ENCODE results near the gene IGFBPL1.
"Not testable (repeated sequence)": the region's sequence is repeated elsewhere in the genome, so short reads cannot be mapped to it uniquely, and the experiment has no call there.

IGFBPL1 gene

DNA sequence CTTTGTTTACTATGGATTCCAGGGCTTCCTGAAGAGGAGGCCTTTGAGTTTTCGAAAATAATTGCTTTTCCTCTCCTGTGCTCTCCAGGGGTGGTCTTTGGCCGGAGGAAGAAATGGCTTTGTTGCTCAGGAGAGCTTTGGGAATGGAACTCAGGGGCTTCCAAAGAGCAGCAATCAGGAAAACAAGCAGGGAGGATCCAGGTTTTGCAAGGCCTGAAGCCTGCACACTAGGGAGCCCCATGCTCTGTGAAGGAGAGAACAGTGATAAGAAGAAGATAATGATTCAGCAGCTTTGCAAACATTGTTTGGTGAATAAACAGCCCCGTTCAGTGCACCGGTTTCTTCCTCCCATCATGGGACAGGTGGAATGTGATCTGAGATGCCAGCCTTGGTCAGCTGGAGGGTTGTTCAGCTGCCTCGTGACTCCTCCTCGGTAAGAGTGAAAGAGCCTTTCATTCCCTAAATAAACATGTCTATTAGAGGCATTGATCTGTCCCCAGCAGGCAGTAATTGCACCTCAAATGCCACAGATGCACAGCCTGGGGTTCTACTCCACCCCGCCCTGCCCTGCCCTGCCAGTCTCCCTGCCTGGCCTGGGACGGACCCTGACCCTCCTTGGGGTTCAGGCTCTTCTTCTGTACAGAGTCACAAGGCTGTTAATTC, 43.3 kb downstream of the IGFBPL1 start:
- Histone ChIP-seq H3K27me3 (ENCODE audit: control insufficient read depth, insufficient read depth, low read length) (no peaks in the 10 kb centered on the region), H3K4me1 (peaks cover 6% of the 10 kb centered on the region), H3K36me3 (ENCODE audit: control insufficient read depth, insufficient read depth, low read length) (no peaks in the 10 kb centered on the region), H3K4me3 (ENCODE audit: low read depth, low read length) (no peak overlapping the region), H3K9me3 (ENCODE audit: control insufficient read depth, low read length) (no peaks in the 10 kb centered on the region), H2AFZ (peak overlapping the region; percentile 83), H3K27ac (peak overlapping the region; percentile 32), H3K4me2 (ENCODE audit: low read length) (no peak overlapping the region), H3K79me2 (no peaks in the 10 kb centered on the region), H3K9ac (no peak overlapping the region)
- TF ChIP-seq, protein P1, sequence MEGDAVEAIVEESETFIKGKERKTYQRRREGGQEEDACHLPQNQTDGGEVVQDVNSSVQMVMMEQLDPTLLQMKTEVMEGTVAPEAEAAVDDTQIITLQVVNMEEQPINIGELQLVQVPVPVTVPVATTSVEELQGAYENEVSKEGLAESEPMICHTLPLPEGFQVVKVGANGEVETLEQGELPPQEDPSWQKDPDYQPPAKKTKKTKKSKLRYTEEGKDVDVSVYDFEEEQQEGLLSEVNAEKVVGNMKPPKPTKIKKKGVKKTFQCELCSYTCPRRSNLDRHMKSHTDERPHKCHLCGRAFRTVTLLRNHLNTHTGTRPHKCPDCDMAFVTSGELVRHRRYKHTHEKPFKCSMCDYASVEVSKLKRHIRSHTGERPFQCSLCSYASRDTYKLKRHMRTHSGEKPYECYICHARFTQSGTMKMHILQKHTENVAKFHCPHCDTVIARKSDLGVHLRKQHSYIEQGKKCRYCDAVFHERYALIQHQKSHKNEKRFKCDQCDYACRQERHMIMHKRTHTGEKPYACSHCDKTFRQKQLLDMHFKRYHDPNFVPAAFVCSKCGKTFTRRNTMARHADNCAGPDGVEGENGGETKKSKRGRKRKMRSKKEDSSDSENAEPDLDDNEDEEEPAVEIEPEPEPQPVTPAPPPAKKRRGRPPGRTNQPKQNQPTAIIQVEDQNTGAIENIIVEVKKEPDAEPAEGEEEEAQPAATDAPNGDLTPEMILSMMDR (IDR thresholded peaks at IDR 0.05): no peak

DNA sequence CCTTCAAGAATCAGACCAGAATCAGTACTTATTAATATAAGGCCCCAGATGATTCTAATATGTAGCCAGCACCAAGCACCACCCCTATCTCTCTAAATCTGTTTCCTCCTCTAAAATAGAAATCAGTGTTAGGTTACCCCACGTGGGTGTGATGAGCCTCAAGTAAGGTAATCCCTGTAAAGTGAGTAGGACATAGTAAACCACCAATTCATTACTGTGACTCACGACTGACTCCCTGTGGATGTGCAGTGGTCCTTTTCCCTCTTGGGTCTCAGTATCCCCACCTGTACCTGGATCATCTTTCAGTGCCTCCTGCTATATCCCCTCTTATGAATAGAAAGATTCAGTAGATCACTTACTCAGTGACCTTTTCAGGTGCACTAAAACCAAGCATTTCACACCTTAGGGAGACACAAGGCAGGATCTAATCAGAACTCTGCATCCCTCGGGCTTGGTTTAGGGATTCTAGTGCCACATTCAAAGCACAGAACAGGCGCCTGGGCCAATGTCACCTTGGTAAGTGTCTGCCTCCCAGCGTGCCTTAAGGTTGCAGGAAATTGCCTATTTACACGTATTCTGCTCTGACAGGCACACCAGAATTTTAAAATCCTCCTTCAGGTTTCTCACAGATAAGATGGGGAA, 43.9 kb downstream of the IGFBPL1 start:
- TF ChIP-seq, protein P1 (IDR thresholded peaks at IDR 0.05): no peak
- Histone ChIP-seq H3K79me2 (no peaks in the 10 kb centered on the region), H3K27me3 (ENCODE audit: control insufficient read depth, insufficient read depth, low read length) (no peaks in the 10 kb centered on the region), H3K36me3 (ENCODE audit: control insufficient read depth, insufficient read depth, low read length) (no peaks in the 10 kb centered on the region), H3K4me1 (peaks cover 6% of the 10 kb centered on the region), H3K4me3 (ENCODE audit: low read depth, low read length) (no peak overlapping the region), H3K27ac (peak overlapping the region; percentile 32), H3K9ac (no peak overlapping the region), H2AFZ (peak overlapping the region; percentile 83), H3K9me3 (ENCODE audit: control insufficient read depth, low read length) (no peaks in the 10 kb centered on the region), H3K4me2 (ENCODE audit: low read length) (no peak overlapping the region)

DNA sequence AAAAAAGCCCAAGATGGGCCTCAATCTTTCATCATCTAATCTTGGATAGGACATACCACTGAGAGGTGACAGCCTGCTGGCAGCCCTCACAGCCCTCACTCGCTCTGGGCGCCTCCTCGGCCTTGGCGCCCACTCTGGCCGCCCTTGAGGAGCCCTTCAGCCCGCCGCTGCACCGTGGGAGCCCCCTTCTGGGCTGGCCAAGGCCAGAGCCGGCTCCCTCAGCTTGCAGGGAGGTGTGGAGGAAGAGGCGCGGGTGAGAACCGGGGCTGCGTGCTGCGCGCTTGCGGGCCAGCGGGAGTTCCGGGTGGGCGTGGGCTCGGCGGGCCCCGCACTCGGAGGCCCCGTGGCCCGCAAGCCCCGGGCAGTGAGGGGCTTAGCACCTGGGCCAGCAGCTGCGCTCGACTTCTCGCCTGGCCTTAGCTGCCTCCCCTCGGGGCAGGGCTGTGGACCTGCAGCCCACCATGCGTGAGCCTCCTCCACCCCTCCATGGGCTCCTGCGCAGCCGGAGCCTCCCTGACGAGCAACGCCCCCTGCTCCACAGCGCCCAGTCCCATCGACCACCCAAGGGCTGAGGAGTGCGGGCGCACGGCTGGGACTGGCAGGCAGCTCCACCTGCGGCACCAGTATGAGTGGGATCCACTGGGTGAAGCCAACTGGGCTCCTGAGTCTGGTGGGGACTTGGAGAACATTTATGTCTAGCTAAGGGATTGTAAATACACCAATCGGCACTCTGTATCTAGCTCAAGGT, 46.7 kb downstream of the IGFBPL1 start:
- not testable (repeated sequence) for H3K4me3 ChIP-seq (ENCODE audit: low read depth, low read length); H3K36me3 ChIP-seq (ENCODE audit: control insufficient read depth, insufficient read depth, low read length); H3K4me2 ChIP-seq (ENCODE audit: low read length); H3K27me3 ChIP-seq (ENCODE audit: control insufficient read depth, insufficient read depth, low read length); H3K9ac ChIP-seq; H3K79me2 ChIP-seq; H2AFZ ChIP-seq; H3K9me3 ChIP-seq (ENCODE audit: control insufficient read depth, low read length); H3K4me1 ChIP-seq; H3K27ac ChIP-seq

DNA sequence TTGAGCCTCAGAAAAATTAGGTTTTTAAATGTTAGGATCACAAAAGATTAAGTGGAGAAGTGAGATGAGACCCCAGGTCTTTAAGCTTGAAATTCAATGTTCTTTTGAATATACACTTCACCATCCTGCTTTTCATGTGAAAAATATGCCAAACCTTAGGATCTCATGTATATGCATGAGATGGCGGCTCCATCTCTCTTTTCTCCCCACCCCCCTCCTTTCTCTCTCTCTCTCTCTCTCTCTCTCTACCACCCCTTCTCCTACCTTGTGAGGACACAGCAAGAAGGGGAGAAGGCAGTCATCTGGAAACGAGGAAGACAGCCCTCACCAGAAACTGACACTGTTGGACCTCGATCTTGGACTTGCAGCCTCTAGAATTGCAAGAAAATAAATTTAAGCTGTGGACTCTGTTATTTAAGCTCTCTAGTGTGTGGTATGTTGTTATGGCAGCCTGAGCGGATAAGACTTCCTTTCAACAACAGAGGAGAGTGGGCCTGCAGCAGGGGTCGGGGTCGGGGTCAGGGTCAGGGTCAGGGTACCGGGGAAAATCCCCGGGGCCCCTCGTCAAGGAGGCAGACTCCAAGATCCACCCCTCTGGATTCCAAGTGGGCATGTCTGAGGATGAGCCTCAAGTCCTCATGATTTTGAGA, 48.1 kb downstream of the IGFBPL1 start:
- no peaks in the 10 kb centered on the region for H3K9me3 ChIP-seq (ENCODE audit: control insufficient read depth, low read length)
- H2AFZ ChIP-seq: no peak overlapping the region
- no peak overlapping the region for H3K4me2 ChIP-seq (ENCODE audit: low read length)
- no peak overlapping the region for H3K27ac ChIP-seq
- TF ChIP-seq, protein P1 (IDR thresholded peaks at IDR 0.05): no peak
- H3K9ac ChIP-seq: no peak overlapping the region
- H3K27me3 ChIP-seq (ENCODE audit: control insufficient read depth, insufficient read depth, low read length): no peaks in the 10 kb centered on the region
- H3K79me2 ChIP-seq: no peaks in the 10 kb centered on the region
- H3K4me1 ChIP-seq: peaks cover 6% of the 10 kb centered on the region
- no peak overlapping the region for H3K4me3 ChIP-seq (ENCODE audit: low read depth, low read length)
- H3K36me3 ChIP-seq (ENCODE audit: control insufficient read depth, insufficient read depth, low read length): no peaks in the 10 kb centered on the region

DNA sequence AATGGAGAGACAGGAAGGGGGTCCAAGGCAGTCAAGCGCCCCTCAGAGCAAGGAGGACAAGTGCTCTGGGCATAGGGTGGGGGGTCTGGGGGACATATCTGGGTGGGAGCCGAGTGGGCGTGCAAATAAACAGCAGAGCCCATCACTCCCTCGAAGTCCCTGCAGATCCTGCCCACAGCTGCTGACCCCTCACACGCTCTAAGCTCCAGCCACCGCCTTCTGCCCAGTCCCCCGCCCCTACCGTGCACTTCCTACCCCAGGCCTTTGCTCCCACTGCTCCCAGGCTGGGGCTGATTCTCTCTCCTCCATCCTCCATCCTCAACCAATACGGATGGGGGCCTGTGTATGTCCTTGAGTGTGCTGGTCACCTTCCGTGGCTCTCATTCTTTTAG, 48.7 kb downstream of the IGFBPL1 start:
- no peak overlapping the region for H3K9ac ChIP-seq
- H3K79me2 ChIP-seq: no peaks in the 10 kb centered on the region
- no peak overlapping the region for H3K4me2 ChIP-seq (ENCODE audit: low read length)
- TF ChIP-seq, protein P1 (IDR thresholded peaks at IDR 0.05): no peak
- H2AFZ ChIP-seq: no peak overlapping the region
- H3K27me3 ChIP-seq (ENCODE audit: control insufficient read depth, insufficient read depth, low read length): no peaks in the 10 kb centered on the region
- H3K4me1 ChIP-seq: peaks cover 3% of the 10 kb centered on the region
- H3K36me3 ChIP-seq (ENCODE audit: control insufficient read depth, insufficient read depth, low read length): no peaks in the 10 kb centered on the region
- no peak overlapping the region for H3K27ac ChIP-seq
- H3K9me3 ChIP-seq (ENCODE audit: control insufficient read depth, low read length): no peaks in the 10 kb centered on the region
- no peak overlapping the region for H3K4me3 ChIP-seq (ENCODE audit: low read depth, low read length)

Measured in parathyroid adenoma (tissue), 2 donors.